HG03378 (cell line): ENCODE data around the gene CCNC.

Experiments used
- ATAC-seq: cut with Tn5 transposase; IDR thresholded peaks from one replicate; pipeline ENCODE4 v1.9.1; 2021; ENCODE audit warnings: mild to moderate bottlenecking, moderate library complexity; ENCODE audit not compliant: unreplicated experiment

The CCNC gene

GRCh38 chr6:99550046-99550748, 18.3 kb downstream of the CCNC start:
- ATAC-seq: no peak

- ATAC-seq: no peak
Measured at GRCh38 chr6:99548706-99549105, 19.8 kb downstream of the CCNC start.

- ATAC-seq: no peak
Measured at GRCh38 chr6:99547526-99547925, 20.9 kb downstream of the CCNC start.

- ATAC-seq: no peak
Measured at GRCh38 chr6:99545442-99545841, 23.0 kb downstream of the CCNC start.

GRCh38 chr6:99543968-99544367, 24.5 kb downstream of the CCNC start:
- ATAC-seq: no peak

GRCh38 chr6:99530627-99531026, 37.8 kb downstream of the CCNC start:
- no peak for ATAC-seq

- no peak for ATAC-seq
Measured at GRCh38 chr6:99522531-99522930, 45.9 kb downstream of the CCNC start.

GRCh38 chr6:99521633-99522151, 46.8 kb downstream of the CCNC start:
- ATAC-seq: peak; percentile 32

GRCh38 chr6:99520855-99521632, 47.4 kb downstream of the CCNC start:
- peak; percentile 89 for ATAC-seq

GRCh38 chr6:99519446-99519845, 49.0 kb downstream of the CCNC start:
- no peak for ATAC-seq

GRCh38 chr6:99514089-99514488, 54.4 kb downstream of the CCNC start:
- ATAC-seq: no peak

GRCh38 chr6:99512033-99512432, 56.4 kb downstream of the CCNC start:
- ATAC-seq: no peak

GRCh38 chr6:99507648-99508047, 60.8 kb downstream of the CCNC start:
- no peak for ATAC-seq

- no peak for ATAC-seq
Measured at GRCh38 chr6:99501762-99502161, 66.7 kb downstream of the CCNC start.

- no peak for ATAC-seq
Measured at GRCh38 chr6:99498421-99498820, 70.0 kb downstream of the CCNC start.

- ATAC-seq: no peak
Measured at GRCh38 chr6:99495466-99495865, 73.0 kb downstream of the CCNC start.
